Left renal pelvis (tissue), 4 donors: ENCODE results near the gene MAP4K1. TPM values are rescaled to one million over a fixed set of nuclear protein-coding genes. Genes with fewer than 3 reads are reported as not detected.
"Not testable (repeated sequence)": the region's sequence is repeated elsewhere in the genome, so short reads cannot be mapped to it uniquely, and the experiment has no call there.

Experiments used
- DNase-seq, 4 donors: peaks; one replicate each; pipeline ENCODE4 v3.0.0-alpha.2; 2013; ENCODE audit warnings: low read depth in 4 of 4, low spot score in 3 of 4
- polyA plus RNA-seq, 4 donors: library from polyadenylated mRNA; unstranded; fragments of 120-200 nt; gene quantifications; one replicate each; pipeline ENCODE4 v1.2.1, GENCODE V29; 2013; ENCODE audit not compliant: insufficient read length in 4 of 4

MAP4K1 gene
- polyA plus RNA-seq, 4 donors: 2.0 to 4.2 (median 3.1) TPM

- DNase-seq: not testable (repeated sequence)
Observed at GRCh38 chr19:38579304-38579703, 38.4 kb downstream of the MAP4K1 start.

- no peak for DNase-seq
Observed at GRCh38 chr19:38577826-38578225, 39.9 kb downstream of the MAP4K1 start.

GRCh38 chr19:38571682-38572081 is 46.1 kb downstream of the MAP4K1 start:
- no peak for DNase-seq

- no peak for DNase-seq
Observed at GRCh38 chr19:38569368-38569983, 48.3 kb downstream of the MAP4K1 start.

- DNase-seq: no peak
Observed at GRCh38 chr19:38565691-38566105, 52.1 kb downstream of the MAP4K1 start.

- DNase-seq: no peak
Observed at GRCh38 chr19:38564981-38565690, 52.6 kb downstream of the MAP4K1 start.

GRCh38 chr19:38563475-38563874 is 54.3 kb downstream of the MAP4K1 start:
- no peak for DNase-seq

GRCh38 chr19:38562096-38562495 is 55.7 kb downstream of the MAP4K1 start:
- DNase-seq: no peak

- no peak for DNase-seq
Observed at GRCh38 chr19:38561658-38562057, 56.1 kb downstream of the MAP4K1 start.

GRCh38 chr19:38561053-38561606 is 56.6 kb downstream of the MAP4K1 start:
- DNase-seq: no peak

- no peak for DNase-seq
Observed at GRCh38 chr19:38559428-38560401, 58.0 kb downstream of the MAP4K1 start.

GRCh38 chr19:38558933-38559332 is 58.8 kb downstream of the MAP4K1 start:
- not testable (repeated sequence) for DNase-seq

GRCh38 chr19:38557205-38557799 is 60.5 kb downstream of the MAP4K1 start:
- no peak for DNase-seq

GRCh38 chr19:38556521-38557174 is 61.1 kb downstream of the MAP4K1 start:
- no peak for DNase-seq

GRCh38 chr19:38555200-38555599 is 62.6 kb downstream of the MAP4K1 start:
- no peak for DNase-seq

DNA sequence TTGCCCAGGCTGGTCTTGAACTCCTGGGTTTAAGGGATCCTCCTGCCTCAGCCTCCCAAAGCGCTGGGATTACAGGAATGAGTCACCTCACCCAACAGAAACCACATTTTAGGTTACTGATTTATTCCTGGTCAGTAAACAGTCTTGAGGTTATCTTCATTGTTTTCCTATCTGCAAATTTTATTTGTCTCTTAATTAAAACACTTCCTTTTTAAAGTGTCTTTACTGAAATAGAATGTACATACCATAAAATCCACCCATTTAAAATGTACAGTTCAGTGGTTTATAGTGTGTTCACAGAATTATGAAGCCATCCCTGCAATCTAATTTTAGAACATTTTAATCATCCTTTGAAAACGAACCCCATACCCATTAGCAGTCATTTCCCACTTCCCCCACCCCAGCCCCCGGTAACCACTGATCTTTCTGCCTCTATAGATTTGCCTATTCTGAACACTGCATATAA is 63.0 kb downstream of the MAP4K1 start:
- DNase-seq: no peak

DNA sequence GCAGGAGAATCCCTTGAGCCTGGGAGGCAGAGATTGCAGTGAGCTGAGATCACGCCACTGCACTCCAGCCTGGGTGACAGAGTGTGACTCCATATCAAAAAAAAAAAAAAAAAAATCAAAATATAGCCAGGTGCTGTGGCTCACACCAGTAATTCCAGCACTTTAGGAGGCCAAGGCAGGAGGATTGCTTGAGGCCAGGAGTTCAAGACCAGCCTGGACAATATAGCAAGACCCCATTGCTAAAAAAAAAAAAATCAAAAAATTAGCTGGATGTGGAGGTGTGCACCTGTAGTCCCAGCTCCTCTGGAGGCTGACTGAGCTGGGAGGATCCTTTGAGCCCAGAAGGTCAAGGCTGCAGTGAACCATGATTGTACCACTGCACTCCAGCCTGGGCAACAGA is 64.5 kb downstream of the MAP4K1 start:
- DNase-seq: not testable (repeated sequence)

DNA sequence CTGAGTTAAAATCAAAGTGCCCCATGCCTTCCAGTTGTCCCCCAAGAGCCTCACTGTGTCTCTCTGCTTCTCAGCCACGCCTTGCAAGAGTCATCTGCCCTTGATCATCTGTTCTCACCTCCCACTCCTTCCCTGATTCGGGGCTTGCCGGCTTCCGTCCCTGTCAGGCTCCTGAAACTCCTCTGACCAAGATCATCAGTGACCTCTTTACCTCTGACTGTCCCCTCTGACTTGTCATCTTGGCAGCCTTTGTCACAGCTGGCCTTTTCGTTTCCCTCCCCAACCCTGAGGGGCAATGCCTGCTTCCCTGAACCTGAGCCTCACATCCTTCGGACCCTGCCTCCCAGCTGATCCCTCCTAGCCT is 66.3 kb downstream of the MAP4K1 start:
- DNase-seq: no peak

- DNase-seq: no peak
Observed at GRCh38 chr19:38550376-38550775, 67.4 kb downstream of the MAP4K1 start.

DNA sequence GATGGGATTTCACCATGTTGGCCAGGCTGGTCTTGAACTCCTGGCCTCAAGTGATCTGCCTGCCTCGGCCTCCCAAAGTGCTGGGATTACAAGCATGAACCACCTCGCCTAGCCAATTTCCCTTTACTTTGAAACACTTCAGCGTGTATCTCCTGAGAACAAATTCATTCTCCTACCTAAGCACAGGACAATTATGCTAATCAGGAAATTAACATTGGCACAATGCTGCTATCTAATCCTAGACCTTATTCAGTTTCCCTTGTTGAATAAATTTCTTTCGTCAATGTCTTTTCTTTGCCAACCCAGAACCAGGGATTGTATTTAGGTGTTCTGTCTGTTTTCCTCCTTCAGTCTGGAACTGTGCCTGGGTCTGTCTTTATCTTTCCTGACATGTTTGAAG is 67.8 kb downstream of the MAP4K1 start:
- no peak for DNase-seq
